ENCODE measurements around the gene HHIPL1. TPM values are rescaled to one million over a fixed set of nuclear protein-coding genes. Genes with fewer than 3 reads are reported as not detected.

The HHIPL1 gene
- total RNA-seq, 1 donor from 2014 or later: 5.9 TPM

GRCh38 chr14:99728981-99729451 is 84.1 kb downstream of the HHIPL1 start:
- Histone ChIP-seq H3K27me3 (no peaks in the 10 kb centered on the region), H3K4me3 (no peak overlapping the region), H3K4me1 (peaks cover 26% of the 10 kb centered on the region), H3K36me3 (no peaks in the 10 kb centered on the region), H3K9me3 (no peaks in the 10 kb centered on the region), H3K27ac (no peak overlapping the region)
- DNase-seq (ENCODE audit: extremely low spot score in 2 of 2): peak; percentile 46 to 67
- intact Hi-C loops (cut with DNase I): no loop called here
- TF ChIP-seq POLR2AphosphoS5 (IDR thresholded peaks at IDR 0.05; ENCODE audit: insufficient read depth in 1 of 2, low read depth in 1 of 2) (no peak), POLR2A (IDR thresholded peaks at IDR 0.05) (no peak), CTCF (IDR thresholded peaks at IDR 0.05) (no peak)

Other genes starting within 250 kb of the HHIPL1 start
- gene SETD3, start 164.3 kb upstream of the HHIPL1 start, total RNA-seq: 49.8 TPM
- gene CCNK, start 163.7 kb upstream of the HHIPL1 start, total RNA-seq: 27.5 TPM
- 6.9 TPM for gene CCDC85C, start 40.9 kb upstream of the HHIPL1 start, total RNA-seq
- 1.2 TPM for gene CYP46A1, start 39.2 kb downstream of the HHIPL1 start, total RNA-seq
- gene EML1, start 148.3 kb downstream of the HHIPL1 start, total RNA-seq: 32.7 TPM